Endothelial cell of umbilical vein (primary cell): Measurements from ENCODE around the gene NOXA1. TPM values are rescaled to one million over a fixed set of nuclear protein-coding genes. Genes with fewer than 3 reads are reported as not detected.

Experiments used
- BruUV-seq: library from RNA; stranded (reverse); fragments of 400-500 nt; replicated peaks from 2 replicates; lab custom pipeline; 2021; lab: Mats Ljungman, UMichigan
- CTCF ChIA-PET: fragments of 300-600, 350-600 bp; sonication (Branson Sonifier 250); formaldehyde crosslinking; loops from one replicate; lab custom pipeline; 2021; ENCODE audit warnings: antibody characterized with exemption, inconsistent platforms; lab: Charles Lee
- POLR2A ChIA-PET: fragments of 300-600, 350-600 bp; sonication (Branson Sonifier 250); formaldehyde crosslinking; loops from one replicate; lab custom pipeline; 2021; ENCODE audit warnings: antibody characterized with exemption, inconsistent platforms; lab: Charles Lee
- DNase-seq: peaks from one replicate; pipeline ENCODE4 v3.0.0-alpha.2; 2011; ENCODE audit warnings: low read depth, low spot score
- FAIRE-seq: peaks from 2 replicates; lab custom pipeline; 2011; peaks lifted over from hg19 to GRCh38; lab: Jason Lieb, UNC
- H2AFZ ChIP-seq: 2 replicates; pipeline ENCODE4 v1.6.0; 2012; ENCODE audit warnings: low read depth, low read length, control low read depth, inconsistent platforms
- H3K27ac ChIP-seq: 2 replicates; pipeline ENCODE4 v1.5.1; 2011; ENCODE audit warnings: low read depth, mild to moderate bottlenecking, control low read depth, low read length, moderate library complexity; ENCODE audit not compliant: insufficient read depth
- H3K27me3 ChIP-seq, 2 experiments: 2 replicates each; pipeline versions ENCODE4 v1.6.0 to v1.6.1; 2011; ENCODE audit warnings: low read length in 2 of 2, mixed read lengths in 1 of 2; ENCODE audit not compliant: control insufficient read depth in 2 of 2, insufficient read depth in 2 of 2
- H3K36me3 ChIP-seq, 2 experiments: 2 replicates in 1 of 2; 3 replicates in 1 of 2; pipeline ENCODE4 v1.5.1; 2011; ENCODE audit warnings: low read length in 2 of 2, mild to moderate bottlenecking in 1 of 2, moderate library complexity in 1 of 2; ENCODE audit not compliant: control insufficient read depth in 2 of 2, insufficient read depth in 2 of 2; ENCODE audit errors: extremely low read depth in 1 of 2
- H3K4me1 ChIP-seq: 3 replicates; pipeline ENCODE4 v1.5.1; 2011; ENCODE audit warnings: mild to moderate bottlenecking, low read length; ENCODE audit not compliant: control insufficient read depth, insufficient read depth; ENCODE audit errors: extremely low read depth
- H3K4me2 ChIP-seq: 2 replicates; pipeline ENCODE4 v1.6.1; 2011; ENCODE audit warnings: low read length, control low read depth, mixed read lengths; ENCODE audit not compliant: insufficient read depth
- H3K4me3 ChIP-seq, 3 experiments: fragments of 200-600 bp in 1 of 3; sonication (generic), shearing (Covaris generic) in 1 of 3; replicated peaks in 1 of 3; 2 replicates each; pipeline ENCODE4 v1.5.1; 2011 to 2016; ENCODE audit warnings: control low read depth in 3 of 3, low read length in 3 of 3, mild to moderate bottlenecking in 2 of 3, inconsistent platforms in 1 of 3, low read depth in 1 of 3, moderate library complexity in 1 of 3; ENCODE audit not compliant: insufficient read depth in 1 of 3
- H3K79me2 ChIP-seq: 2 replicates; pipeline ENCODE4 v1.6.0; 2012; ENCODE audit warnings: low read length, inconsistent platforms; ENCODE audit not compliant: control insufficient read depth, insufficient read depth
- H3K9ac ChIP-seq: replicated peaks from 2 replicates; pipeline ENCODE3; 2011; ENCODE audit warnings: low read length, control low read depth; ENCODE audit not compliant: insufficient read depth; ENCODE audit errors: extremely low read depth
- H3K9me1 ChIP-seq: replicated peaks from 3 replicates; pipeline ENCODE4 v1.6.0; 2011; ENCODE audit warnings: mild to moderate bottlenecking, low read length; ENCODE audit not compliant: control insufficient read depth, insufficient read depth; ENCODE audit errors: extremely low read depth
- H3K9me3 ChIP-seq: replicated peaks from 2 replicates; pipeline ENCODE4 v1.5.1; 2012; ENCODE audit warnings: low read length, inconsistent platforms; ENCODE audit not compliant: control insufficient read depth, insufficient read depth
- H4K20me1 ChIP-seq: replicated peaks from 2 replicates; pipeline ENCODE3; 2011; ENCODE audit warnings: mild to moderate bottlenecking, low read length; ENCODE audit not compliant: control insufficient read depth, insufficient read depth; ENCODE audit errors: extremely low read depth
- EZH2 ChIP-seq: IDR thresholded peaks from 2 replicates; pipeline ENCODE4 v1.6.1; 2012; ENCODE audit warnings: borderline replicate concordance, low read depth, mild to moderate bottlenecking, moderate library complexity, low read length, inconsistent platforms; ENCODE audit not compliant: severe bottlenecking
- GATA2 ChIP-seq: IDR thresholded peaks from 2 replicates; pipeline ENCODE4 v1.7.0; 2011; ENCODE audit warnings: low read depth, mild to moderate bottlenecking, moderate library complexity, mixed read lengths, low read length; ENCODE audit not compliant: insufficient read length, insufficient read depth
- JUN ChIP-seq: IDR thresholded peaks from 2 replicates; pipeline ENCODE4 v1.6.1; 2011; ENCODE audit warnings: borderline replicate concordance, low read depth; ENCODE audit not compliant: insufficient read length, insufficient read depth
- POLR2A ChIP-seq: IDR thresholded peaks from 2 replicates; pipeline ENCODE4 v1.6.1; 2012; ENCODE audit warnings: low read depth, mild to moderate bottlenecking, control low read depth, low read length
- POLR2AphosphoS5 ChIP-seq: IDR thresholded peaks from 2 replicates; pipeline ENCODE4 v1.6.1; 2012; ENCODE audit warnings: low read depth, mild to moderate bottlenecking, control low read depth, low read length, moderate library complexity; ENCODE audit not compliant: insufficient read depth
- dilution Hi-C: fragments of 300-500 bp; cut with MboI; formaldehyde crosslinking; loops from one replicate; pipeline ENCODE4 v1.15.0; 2019; ENCODE audit warnings: low sequenced_read_pairs; ENCODE audit not compliant: extremely low pct_ligation_motif_present
- intact Hi-C: fragments of 100-400 bp; cut with micrococcal nuclease; formaldehyde crosslinking; loops from one replicate; pipeline ENCODE4 v1.10.0; 2022
- polyA plus RNA-seq, 4 experiments: library from polyadenylated mRNA; depleted of rRNA in 3 of 4; stranded (reverse) in 3 of 4; unstranded in 1 of 4; fragments of >200 nt; gene quantifications; 2 replicates each; pipeline versions ENCODE4 v1.2.1 to v1.2.3, GENCODE V29; 2011 to 2012; ENCODE audit warnings: missing spikeins in 1 of 4
- total RNA-seq: library from RNA; stranded (reverse); gene quantifications from 2 replicates; pipeline ENCODE4 v1.2.3, GENCODE V29; 2021
- TF ChIP-seq, protein P1 (sequence below): IDR thresholded peaks from 2 replicates; pipeline ENCODE4 v1.6.1; 2011; ENCODE audit not compliant: insufficient read depth, insufficient read length
- TF ChIP-seq, protein P2 (sequence below), 2 donors: IDR thresholded peaks; 1 replicate in 1 of 2; 2 replicates in 1 of 2; pipeline ENCODE4 v1.5.1; 2011; ENCODE audit warnings: low read length in 2 of 2, mild to moderate bottlenecking in 2 of 2, moderate library complexity in 2 of 2, control low read depth in 1 of 2, inconsistent platforms in 1 of 2, low read depth in 1 of 2; ENCODE audit not compliant: insufficient read depth in 1 of 2; ENCODE audit errors: extremely low read depth in 1 of 2

NOXA1 gene
- total and polyA plus RNA-seq, 2 donors (not counting 3 experiments of a cell fraction or from before 2014, with no cell fraction given) = 0.40 to 0.91 TPM

DNA sequence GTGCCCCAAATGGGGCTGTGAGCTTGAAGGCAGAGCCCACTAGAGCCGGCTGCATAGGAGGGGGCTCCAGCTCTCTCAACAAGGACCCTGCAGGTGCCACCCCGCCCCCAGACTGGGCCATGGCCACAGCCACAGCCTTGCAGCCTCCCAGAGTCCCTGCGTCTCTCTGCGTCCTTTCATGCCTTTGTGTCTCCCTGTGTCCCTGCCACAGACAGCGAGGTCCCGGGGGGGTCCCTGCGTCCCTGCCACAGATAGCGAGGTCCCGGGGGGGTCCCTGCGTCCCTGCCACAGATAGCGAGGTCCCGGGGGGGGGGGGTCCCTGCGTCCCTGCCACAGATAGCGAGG lies 6.3 kb downstream of the NOXA1 start:
- Histone ChIP-seq H3K9me3 (no peaks in the 10 kb centered on the region), H3K9ac (no peak overlapping the region), H3K9me1 (no peaks in the 10 kb centered on the region), H3K27ac (no peak overlapping the region), H2AFZ (no peak overlapping the region), H3K79me2 (no peaks in the 10 kb centered on the region), H3K4me2 (no peak overlapping the region), H3K36me3 (no peaks in the 10 kb centered on the region), H3K4me3 (no peak overlapping the region), H3K4me1 (no peaks in the 10 kb centered on the region), H4K20me1 (no peaks in the 10 kb centered on the region), H3K27me3 (no peaks in the 10 kb centered on the region)
- intact Hi-C loops (loop anchor here (10.0 kb wide), 1 partner anchor 95 kb away; no protein-coding TSS in a partner anchor), dilution Hi-C loops (no loop called here)
- DNase-seq = no peak
- BruUV-seq = no TSS peak
- FAIRE-seq = no peak
- ChIA-PET POLR2A (no interaction called here), CTCF (no interaction called here)
- TF ChIP-seq, protein P1, sequence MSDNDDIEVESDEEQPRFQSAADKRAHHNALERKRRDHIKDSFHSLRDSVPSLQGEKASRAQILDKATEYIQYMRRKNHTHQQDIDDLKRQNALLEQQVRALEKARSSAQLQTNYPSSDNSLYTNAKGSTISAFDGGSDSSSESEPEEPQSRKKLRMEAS = no peak
- no peak for TF ChIP-seq EZH2
- TF ChIP-seq JUN = no peak
- no peak for TF ChIP-seq POLR2A
- TF ChIP-seq, protein P2, sequence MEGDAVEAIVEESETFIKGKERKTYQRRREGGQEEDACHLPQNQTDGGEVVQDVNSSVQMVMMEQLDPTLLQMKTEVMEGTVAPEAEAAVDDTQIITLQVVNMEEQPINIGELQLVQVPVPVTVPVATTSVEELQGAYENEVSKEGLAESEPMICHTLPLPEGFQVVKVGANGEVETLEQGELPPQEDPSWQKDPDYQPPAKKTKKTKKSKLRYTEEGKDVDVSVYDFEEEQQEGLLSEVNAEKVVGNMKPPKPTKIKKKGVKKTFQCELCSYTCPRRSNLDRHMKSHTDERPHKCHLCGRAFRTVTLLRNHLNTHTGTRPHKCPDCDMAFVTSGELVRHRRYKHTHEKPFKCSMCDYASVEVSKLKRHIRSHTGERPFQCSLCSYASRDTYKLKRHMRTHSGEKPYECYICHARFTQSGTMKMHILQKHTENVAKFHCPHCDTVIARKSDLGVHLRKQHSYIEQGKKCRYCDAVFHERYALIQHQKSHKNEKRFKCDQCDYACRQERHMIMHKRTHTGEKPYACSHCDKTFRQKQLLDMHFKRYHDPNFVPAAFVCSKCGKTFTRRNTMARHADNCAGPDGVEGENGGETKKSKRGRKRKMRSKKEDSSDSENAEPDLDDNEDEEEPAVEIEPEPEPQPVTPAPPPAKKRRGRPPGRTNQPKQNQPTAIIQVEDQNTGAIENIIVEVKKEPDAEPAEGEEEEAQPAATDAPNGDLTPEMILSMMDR (IDR thresholded peaks at IDR 0.05; ENCODE audit: extremely low read depth in 1 of 2, insufficient read depth in 1 of 2, low read depth in 1 of 2, low read length in 2 of 2) = no peak
- TF ChIP-seq GATA2 = no peak
- no peak for TF ChIP-seq POLR2AphosphoS5
